ENCODE measurements around the gene MYOC.
"Not testable (repeated sequence)": the region's sequence is repeated elsewhere in the genome, so short reads cannot be mapped to it uniquely, and the experiment has no call there.

GRCh38 chr1:171656206-171656605 lies 3.7 kb upstream of the MYOC start:
- TF ChIP-seq CTCF (IDR thresholded peaks at IDR 0.05; ENCODE audit: poor library complexity); EZH2phosphoT487 (IDR thresholded peaks at IDR 0.05; ENCODE audit: low read depth, severe bottlenecking, unreplicated experiment): not testable (repeated sequence)
